ENCODE results near the gene MUC22.

DNA sequence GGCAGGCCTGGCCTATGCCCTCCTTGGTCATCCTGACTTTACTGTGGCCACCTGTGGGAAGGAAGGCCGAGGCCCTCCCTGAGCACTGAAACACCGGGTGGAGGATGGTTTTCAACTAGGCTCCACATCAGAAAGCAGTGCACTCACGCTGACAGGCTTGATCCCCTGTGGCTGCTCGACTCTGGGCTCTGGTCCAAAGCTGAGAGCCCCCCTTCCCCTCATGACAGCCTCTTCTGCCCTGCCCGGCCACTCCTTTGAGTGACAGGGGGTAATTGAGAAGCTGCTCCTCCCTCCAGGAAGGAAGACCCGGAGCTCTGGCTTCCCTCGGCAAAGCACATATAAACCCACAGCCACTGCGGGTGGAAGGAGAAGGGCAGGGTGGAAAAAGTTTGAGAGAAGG is 43.6 kb downstream of the MUC22 start:
- TF ChIP-seq, protein P1, sequence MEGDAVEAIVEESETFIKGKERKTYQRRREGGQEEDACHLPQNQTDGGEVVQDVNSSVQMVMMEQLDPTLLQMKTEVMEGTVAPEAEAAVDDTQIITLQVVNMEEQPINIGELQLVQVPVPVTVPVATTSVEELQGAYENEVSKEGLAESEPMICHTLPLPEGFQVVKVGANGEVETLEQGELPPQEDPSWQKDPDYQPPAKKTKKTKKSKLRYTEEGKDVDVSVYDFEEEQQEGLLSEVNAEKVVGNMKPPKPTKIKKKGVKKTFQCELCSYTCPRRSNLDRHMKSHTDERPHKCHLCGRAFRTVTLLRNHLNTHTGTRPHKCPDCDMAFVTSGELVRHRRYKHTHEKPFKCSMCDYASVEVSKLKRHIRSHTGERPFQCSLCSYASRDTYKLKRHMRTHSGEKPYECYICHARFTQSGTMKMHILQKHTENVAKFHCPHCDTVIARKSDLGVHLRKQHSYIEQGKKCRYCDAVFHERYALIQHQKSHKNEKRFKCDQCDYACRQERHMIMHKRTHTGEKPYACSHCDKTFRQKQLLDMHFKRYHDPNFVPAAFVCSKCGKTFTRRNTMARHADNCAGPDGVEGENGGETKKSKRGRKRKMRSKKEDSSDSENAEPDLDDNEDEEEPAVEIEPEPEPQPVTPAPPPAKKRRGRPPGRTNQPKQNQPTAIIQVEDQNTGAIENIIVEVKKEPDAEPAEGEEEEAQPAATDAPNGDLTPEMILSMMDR (conservative IDR thresholded peaks at IDR 0.05; ENCODE audit: low read length) = no peak
- no peak for TF ChIP-seq EZH2phosphoT487 (IDR thresholded peaks at IDR 0.05; ENCODE audit: borderline replicate concordance)
